Skeletal muscle tissue (tissue), 4 donors: Measurements from ENCODE around the gene HKDC1. TPM values are rescaled to one million over a fixed set of nuclear protein-coding genes. Genes with fewer than 3 reads are reported as not detected.

Experiments used
- H3K27ac ChIP-seq: one replicate; pipeline ENCODE4 v1.7.0; 2013; ENCODE audit warnings: mild to moderate bottlenecking, low read depth, low read length, inconsistent platforms
- H3K27me3 ChIP-seq, 3 donors: one replicate each; pipeline ENCODE4 v1.7.0; 2013; ENCODE audit warnings: low read length in 3 of 3; ENCODE audit not compliant: control insufficient read depth in 3 of 3, insufficient read depth in 3 of 3
- H3K36me3 ChIP-seq, 3 donors: one replicate each; pipeline ENCODE4 v1.7.0; 2013; ENCODE audit warnings: low read length in 3 of 3; ENCODE audit not compliant: control insufficient read depth in 3 of 3, insufficient read depth in 3 of 3
- H3K4me1 ChIP-seq, 3 donors: one replicate each; pipeline ENCODE4 v1.7.0; 2013; ENCODE audit warnings: low read length in 3 of 3, mild to moderate bottlenecking in 3 of 3; ENCODE audit not compliant: control insufficient read depth in 3 of 3, insufficient read depth in 3 of 3
- H3K4me3 ChIP-seq, 3 donors: one replicate each; pipeline ENCODE4 v1.7.0; 2013; ENCODE audit warnings: low read length in 3 of 3
- H3K9ac ChIP-seq, 3 donors: one replicate each; pipeline ENCODE4 v1.7.0; 2013; ENCODE audit warnings: low read length in 3 of 3, mild to moderate bottlenecking in 3 of 3, moderate library complexity in 2 of 3, low read depth in 1 of 3
- H3K9me3 ChIP-seq, 3 donors: one replicate each; pipeline ENCODE4 v1.7.0; 2013; ENCODE audit warnings: low read length in 3 of 3; ENCODE audit not compliant: control insufficient read depth in 3 of 3
- total RNA-seq: library from RNA; depleted of rRNA; stranded (reverse); fragments of >200 nt; gene quantifications from one replicate; pipeline ENCODE4 v1.2.3, GENCODE V29; 2014
- donor health status: Osteomylitis.

Gene HKDC1
- total RNA-seq, 1 donor from 2014 or later: not detected

DNA sequence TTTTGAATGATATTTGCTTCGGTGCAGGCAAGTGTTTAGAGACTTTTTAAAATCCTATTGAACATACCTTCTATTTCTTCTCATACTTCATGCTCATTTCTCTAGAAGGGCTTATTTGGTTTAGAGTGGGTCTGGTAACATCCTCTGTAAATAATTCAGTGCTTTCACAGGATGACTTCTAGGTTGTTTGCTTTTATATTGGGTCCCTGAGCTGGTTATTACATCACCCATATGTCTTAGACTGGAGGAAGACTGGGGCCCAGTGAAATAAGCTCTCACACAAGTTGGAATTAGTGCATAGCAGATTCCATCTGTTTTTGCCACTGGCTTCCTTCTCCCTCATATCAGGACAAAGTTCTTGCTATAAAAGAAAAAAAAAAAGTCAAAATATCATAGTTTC, 33.6 kb upstream of the HKDC1 start:
- H3K4me3 ChIP-seq: no peak overlapping the region
- peaks cover 11 to 22% (median 16%) of the 10 kb centered on the region in 3 donors for H3K4me1 ChIP-seq
- no peaks in the 10 kb centered on the region for H3K9me3 ChIP-seq
- peaks cover 27 to 51% (median 39%) of the 10 kb centered on the region in 3 donors for H3K36me3 ChIP-seq
- no peaks in the 10 kb centered on the region for H3K27me3 ChIP-seq
- no peak overlapping the region for H3K9ac ChIP-seq
- H3K27ac ChIP-seq: no peak overlapping the region

DNA sequence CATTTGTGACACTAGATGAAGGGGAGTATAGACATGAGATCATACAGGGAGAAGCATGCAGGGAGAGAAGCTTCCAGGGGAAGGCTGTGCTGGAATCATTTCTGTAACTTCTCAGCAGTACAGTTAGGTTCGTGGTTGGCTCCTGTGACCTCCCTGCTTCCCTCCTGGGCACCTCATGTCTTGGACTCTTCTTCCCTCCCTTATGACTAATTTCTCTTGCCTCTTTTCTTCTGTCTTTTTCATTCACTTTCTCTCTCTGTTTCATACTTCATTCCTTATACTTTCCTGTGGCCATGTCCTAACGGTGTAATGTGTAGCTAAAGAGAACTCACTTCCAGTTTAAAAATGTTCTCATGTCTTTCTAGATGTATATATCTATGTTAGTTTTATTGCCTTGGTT, 19.1 kb upstream of the HKDC1 start:
- Histone ChIP-seq H3K27me3 (no peaks in the 10 kb centered on the region), H3K36me3 (peaks cover 40 to 67% (median 62%) of the 10 kb centered on the region in 3 donors)

DNA sequence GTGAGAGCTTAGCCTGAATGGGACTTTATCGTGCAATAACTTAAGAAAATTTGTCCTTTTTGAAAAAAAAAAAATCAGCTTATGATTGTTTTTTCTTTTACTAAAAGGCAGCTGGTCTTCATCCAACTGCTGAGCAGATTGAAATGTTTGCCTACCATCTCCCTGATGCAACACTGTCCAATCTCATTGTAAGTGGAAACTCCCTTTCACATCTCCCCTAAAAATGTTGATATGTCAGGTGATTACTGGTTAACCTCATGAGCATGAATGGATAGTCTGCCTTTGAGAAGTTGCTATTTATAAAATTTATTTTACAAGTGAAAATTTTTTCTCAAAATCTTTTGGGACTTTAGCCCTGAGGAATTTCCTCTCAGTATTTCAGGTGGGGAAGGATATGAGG, 17.8 kb upstream of the HKDC1 start:
- Histone ChIP-seq H3K9ac (no peak overlapping the region), H3K36me3 (peaks cover 33 to 70% (median 63%) of the 10 kb centered on the region in 3 donors), H3K27ac (no peak overlapping the region)

More for the DNA sequence above, 19.1 kb upstream of the HKDC1 start:
- Histone ChIP-seq H3K9me3 (no peaks in the 10 kb centered on the region), H3K4me3 (no peak overlapping the region), H3K4me1 (no peaks in the 10 kb centered on the region), H3K27ac (no peak overlapping the region), H3K9ac (no peak overlapping the region)

GRCh38 chr10:69208761-69209160, 11.4 kb upstream of the HKDC1 start:
- no peaks in the 10 kb centered on the region for H3K9me3 ChIP-seq
- H3K36me3 ChIP-seq: peaks cover 27 to 50% (median 48%) of the 10 kb centered on the region in 3 donors
- peaks cover 0 to 3% (median 3%) of the 10 kb centered on the region in 3 donors for H3K4me1 ChIP-seq
- no peak overlapping the region for H3K27ac ChIP-seq
- no peaks in the 10 kb centered on the region for H3K27me3 ChIP-seq
- no peak overlapping the region for H3K4me3 ChIP-seq
- no peak overlapping the region for H3K9ac ChIP-seq

More for the DNA sequence above, 17.8 kb upstream of the HKDC1 start:
- H3K4me1 ChIP-seq: no peaks in the 10 kb centered on the region
- no peaks in the 10 kb centered on the region for H3K9me3 ChIP-seq
- no peaks in the 10 kb centered on the region for H3K27me3 ChIP-seq
- no peak overlapping the region for H3K4me3 ChIP-seq

DNA sequence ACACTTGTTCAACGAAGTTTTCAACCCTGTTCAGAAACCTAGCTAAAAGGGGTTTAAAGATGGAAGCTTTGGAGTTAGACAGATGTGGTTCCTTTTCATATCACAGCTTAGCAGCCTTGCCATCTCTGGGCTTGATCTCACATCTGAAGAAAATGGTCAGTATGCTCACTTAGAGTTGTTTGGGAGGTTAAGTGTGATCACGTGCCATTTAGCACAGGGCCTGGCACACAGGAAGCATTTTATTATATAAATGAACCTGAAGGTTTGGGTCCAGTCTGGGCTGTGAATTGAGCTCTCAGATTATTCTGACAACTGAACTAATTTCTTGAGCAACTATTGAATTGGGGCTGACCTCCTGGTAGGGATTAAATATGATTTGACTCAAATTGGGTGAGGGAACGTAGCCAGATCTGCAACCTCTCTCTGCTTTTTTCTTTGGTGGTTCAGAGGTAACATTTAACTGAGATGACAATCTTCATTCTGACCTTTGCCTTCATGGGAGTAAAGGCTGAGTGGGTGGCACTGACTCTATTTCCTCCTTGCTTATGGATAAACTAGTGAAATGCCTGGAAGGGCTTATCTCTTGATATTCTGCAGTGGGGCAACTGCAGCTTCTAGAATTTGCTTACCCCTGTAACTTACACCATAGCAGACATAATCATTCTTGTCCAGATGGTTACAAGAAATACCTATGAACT, 10.2 kb upstream of the HKDC1 start:
- H3K9ac ChIP-seq: no peak overlapping the region
- no peaks in the 10 kb centered on the region for H3K27me3 ChIP-seq
- no peak overlapping the region for H3K27ac ChIP-seq
- H3K4me1 ChIP-seq: peaks cover 0 to 5% (median 4%) of the 10 kb centered on the region in 3 donors
- H3K9me3 ChIP-seq: no peaks in the 10 kb centered on the region
- H3K4me3 ChIP-seq: no peak overlapping the region
- H3K36me3 ChIP-seq: peaks cover 22 to 39% (median 36%) of the 10 kb centered on the region in 3 donors

DNA sequence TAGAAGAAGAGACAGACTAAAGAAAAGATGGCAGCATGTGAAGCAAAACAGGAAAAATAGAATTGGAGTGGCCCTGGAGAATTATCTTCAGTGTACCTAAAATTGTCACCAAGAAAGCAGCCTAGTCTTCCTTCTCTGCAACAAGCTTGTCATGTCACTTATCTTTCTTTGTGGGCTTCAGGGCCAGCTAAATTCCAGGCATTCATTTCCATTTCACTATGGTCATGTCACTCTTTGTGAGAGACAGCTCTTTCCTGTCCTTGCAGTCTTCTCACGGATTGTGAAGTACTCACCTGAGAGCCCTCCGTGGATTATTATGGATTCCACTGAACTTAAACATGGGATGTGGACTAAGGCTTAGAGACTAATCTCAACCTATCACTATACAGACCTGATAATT, 9.0 kb upstream of the HKDC1 start:
- H3K27ac ChIP-seq: no peak overlapping the region
- H3K9ac ChIP-seq: no peak overlapping the region
- H3K4me3 ChIP-seq: no peak overlapping the region
- peaks cover 12 to 31% (median 26%) of the 10 kb centered on the region in 3 donors for H3K36me3 ChIP-seq
- H3K27me3 ChIP-seq: no peaks in the 10 kb centered on the region
- H3K4me1 ChIP-seq: peaks cover 0 to 5% (median 4%) of the 10 kb centered on the region in 3 donors
- no peaks in the 10 kb centered on the region for H3K9me3 ChIP-seq

DNA sequence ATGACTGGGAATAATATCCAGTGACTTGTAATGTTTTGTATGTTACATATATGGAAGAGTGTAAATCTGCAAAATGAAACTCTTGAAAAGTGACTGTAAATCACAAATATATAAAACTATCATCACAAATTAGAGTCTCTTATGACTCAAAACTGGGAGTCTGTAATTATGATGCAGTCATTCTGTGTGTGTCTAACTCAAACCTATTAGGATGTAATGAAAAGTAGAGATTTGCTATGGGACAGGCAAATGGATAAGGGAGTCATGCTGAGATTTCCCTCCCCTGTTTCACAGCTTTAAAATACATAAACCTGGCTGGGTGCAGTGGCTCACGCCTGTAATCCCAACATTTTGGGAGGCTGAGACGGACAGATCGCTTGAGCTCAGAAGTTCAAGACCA, 8.6 kb upstream of the HKDC1 start:
- peaks cover 12 to 27% (median 22%) of the 10 kb centered on the region in 3 donors for H3K36me3 ChIP-seq
- no peaks in the 10 kb centered on the region for H3K9me3 ChIP-seq
- peaks cover 0 to 2% (median 0%) of the 10 kb centered on the region in 3 donors for H3K27me3 ChIP-seq
- peaks cover 0 to 5% (median 4%) of the 10 kb centered on the region in 3 donors for H3K4me1 ChIP-seq
- H3K4me3 ChIP-seq: no peak overlapping the region
- H3K9ac ChIP-seq: no peak overlapping the region
- H3K27ac ChIP-seq: no peak overlapping the region

DNA sequence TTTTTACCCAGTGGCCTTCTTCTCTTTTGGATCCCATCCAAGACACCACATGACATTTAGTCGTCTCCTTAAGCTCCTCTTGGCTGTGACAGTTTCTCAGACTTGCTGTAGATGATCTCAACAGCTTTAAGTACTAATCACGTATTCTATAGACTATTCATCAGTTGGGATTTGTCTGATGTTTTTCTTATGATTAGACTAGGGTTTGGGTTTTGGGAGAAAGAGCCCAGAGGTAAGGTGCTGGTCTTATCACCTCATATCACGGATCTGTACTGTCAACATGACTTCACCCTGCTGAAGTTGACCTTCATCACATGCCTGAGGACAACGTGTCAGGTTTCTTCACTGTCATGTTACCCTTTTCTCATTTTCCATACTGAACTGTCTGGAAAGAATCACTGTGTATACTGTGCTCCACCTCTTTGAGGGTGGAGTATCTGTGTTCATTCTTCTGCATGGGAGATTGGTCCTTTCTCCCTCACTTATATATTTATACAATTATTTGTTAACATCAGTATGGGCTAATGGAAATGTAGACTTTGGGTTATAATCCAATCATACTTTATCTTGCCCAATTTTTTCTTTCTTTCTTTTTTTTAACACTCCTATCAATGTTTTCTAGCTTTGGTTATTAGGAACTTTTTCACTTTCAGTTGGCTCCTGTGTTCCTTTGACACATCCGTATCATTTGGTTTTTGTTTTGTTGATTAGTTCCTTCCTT, 6.4 kb upstream of the HKDC1 start:
- Histone ChIP-seq H3K9me3 (no peaks in the 10 kb centered on the region), H3K36me3 (peaks cover under 1 to 7% (median 5%) of the 10 kb centered on the region in 3 donors), H3K4me1 (peaks cover 0 to 5% (median 4%) of the 10 kb centered on the region in 3 donors), H3K9ac (no peak overlapping the region), H3K27me3 (peaks cover 0 to 5% (median 0%) of the 10 kb centered on the region in 3 donors), H3K4me3 (no peak overlapping the region), H3K27ac (no peak overlapping the region)

GRCh38 chr10:69214666-69215131, 5.4 kb upstream of the HKDC1 start:
- H3K9me3 ChIP-seq: no peaks in the 10 kb centered on the region
- H3K4me3 ChIP-seq: no peak overlapping the region
- peaks cover 0 to 5% (median 4%) of the 10 kb centered on the region in 3 donors for H3K4me1 ChIP-seq
- peaks cover 0 to 5% (median 0%) of the 10 kb centered on the region in 3 donors for H3K27me3 ChIP-seq
- H3K27ac ChIP-seq: no peak overlapping the region
- H3K9ac ChIP-seq: no peak overlapping the region
- H3K36me3 ChIP-seq: no peaks in the 10 kb centered on the region
